ENCODE results near the gene CACNA1C. TPM values are rescaled to one million over a fixed set of nuclear protein-coding genes. Genes with fewer than 3 reads are reported as not detected.

Gene CACNA1C
- total RNA-seq, 1 experiment from 2014 or later: 1.1 TPM

- Histone ChIP-seq H3K23me2 (ENCODE audit: insufficient read length, low read depth, low read length, poor library complexity, severe bottlenecking) (no peaks in the 10 kb centered on the region), H2BK120ac (ENCODE audit: low read depth, low read length, poor library complexity, severe bottlenecking) (no peak overlapping the region), H3K23ac (ENCODE audit: insufficient read length, low read depth, low read length) (no peak overlapping the region), H3T11ph (ENCODE audit: low read length) (no peak overlapping the region), H3K4me1 (ENCODE audit: insufficient read depth, low read length) (no peaks in the 10 kb centered on the region), H3K27me3 (ENCODE audit: insufficient read depth, low read length) (no peaks in the 10 kb centered on the region), H2AK5ac (ENCODE audit: insufficient read length, low read length) (no peak overlapping the region), H3K56ac (ENCODE audit: insufficient read length, low read depth, low read length) (no peak overlapping the region), H3K9me3 (ENCODE audit: control insufficient read depth, low read depth, low read length) (no peaks in the 10 kb centered on the region), H2BK20ac (ENCODE audit: low read depth, low read length, poor library complexity, severe bottlenecking) (no peak overlapping the region), H4K8ac (replicated peaks; ENCODE audit: insufficient read length, low read depth, low read length) (no peak overlapping the region), H3K27ac (ENCODE audit: insufficient read length, low read depth, low read length) (no peak overlapping the region), H3K9ac (ENCODE audit: extremely low read depth, insufficient read length, low read length) (no peak overlapping the region), H2BK12ac (ENCODE audit: insufficient read length, low read depth, low read length) (no peak overlapping the region), H3K79me2 (ENCODE audit: insufficient read depth, low read length) (no peaks in the 10 kb centered on the region), H2AFZ (ENCODE audit: low read length) (no peak overlapping the region), H3K14ac (ENCODE audit: insufficient read depth, low read length) (no peak overlapping the region), H3K4ac (ENCODE audit: low read depth, low read length) (no peak overlapping the region), H3K18ac (ENCODE audit: insufficient read length, low read depth, low read length) (no peak overlapping the region), H4K5ac (ENCODE audit: insufficient read length, low read depth, low read length) (no peak overlapping the region), H4K91ac (ENCODE audit: insufficient read length, low read depth, low read length) (no peak overlapping the region), H2BK5ac (ENCODE audit: insufficient read length, low read length) (no peak overlapping the region), H3K4me2 (ENCODE audit: insufficient read depth, insufficient read length, low read length) (no peak overlapping the region), H4K20me1 (ENCODE audit: control insufficient read depth, insufficient read depth, insufficient read length) (no peaks in the 10 kb centered on the region), H3K79me1 (ENCODE audit: insufficient read depth, low read depth, low read length, poor library complexity, severe bottlenecking) (no peaks in the 10 kb centered on the region), H2BK15ac (ENCODE audit: low read depth, low read length) (no peak overlapping the region)
- H3K36me3 Mint-ChIP-seq (ENCODE audit: insufficient read depth in 1 of 3, low read depth in 3 of 3): no peaks in the 10 kb centered on the region
- H3K27ac Mint-ChIP-seq: no peak overlapping the region
- peaks cover 0 to 6% of the 10 kb centered on the region in 2 experiments; a peak in 3 of 4 replicates for H3K4me1 Mint-ChIP-seq
- DNase-seq: no peak
- H3K9me3 Mint-ChIP-seq: peaks cover 0 to 3% of the 10 kb centered on the region in 2 experiments; a peak in 1 of 5 replicates
- TF ChIP-seq, protein P1, sequence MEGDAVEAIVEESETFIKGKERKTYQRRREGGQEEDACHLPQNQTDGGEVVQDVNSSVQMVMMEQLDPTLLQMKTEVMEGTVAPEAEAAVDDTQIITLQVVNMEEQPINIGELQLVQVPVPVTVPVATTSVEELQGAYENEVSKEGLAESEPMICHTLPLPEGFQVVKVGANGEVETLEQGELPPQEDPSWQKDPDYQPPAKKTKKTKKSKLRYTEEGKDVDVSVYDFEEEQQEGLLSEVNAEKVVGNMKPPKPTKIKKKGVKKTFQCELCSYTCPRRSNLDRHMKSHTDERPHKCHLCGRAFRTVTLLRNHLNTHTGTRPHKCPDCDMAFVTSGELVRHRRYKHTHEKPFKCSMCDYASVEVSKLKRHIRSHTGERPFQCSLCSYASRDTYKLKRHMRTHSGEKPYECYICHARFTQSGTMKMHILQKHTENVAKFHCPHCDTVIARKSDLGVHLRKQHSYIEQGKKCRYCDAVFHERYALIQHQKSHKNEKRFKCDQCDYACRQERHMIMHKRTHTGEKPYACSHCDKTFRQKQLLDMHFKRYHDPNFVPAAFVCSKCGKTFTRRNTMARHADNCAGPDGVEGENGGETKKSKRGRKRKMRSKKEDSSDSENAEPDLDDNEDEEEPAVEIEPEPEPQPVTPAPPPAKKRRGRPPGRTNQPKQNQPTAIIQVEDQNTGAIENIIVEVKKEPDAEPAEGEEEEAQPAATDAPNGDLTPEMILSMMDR (conservative IDR thresholded peaks at IDR 0.05): no peak
- no CpG with 5 or more reads among the region's 6 CpGs for WGBS (ENCODE audit: extremely low coverage, insufficient read length, low lambda C conversion rate)
- peaks cover 2% of the 10 kb centered on the region for H3K27me3 Mint-ChIP-seq (ENCODE audit: low read depth)
- H3K4me3 Mint-ChIP-seq: no peak overlapping the region
Measured at GRCh38 chr12:2234091-2234490, 181.3 kb downstream of the CACNA1C start.

Measured in H9 (cell line).